HCT116 (cell line): ENCODE data around the gene PCCB.

Source experiments
- CTCF ChIP-seq, 3 experiments: fragments of 200-600 bp in 1 of 3; sonication (generic) in 1 of 3; IDR thresholded peaks in 2 of 3; conservative IDR thresholded peaks in 1 of 3; 2 replicates each; pipeline ENCODE4 v1.5.1; 2012 to 2017; ENCODE audit warnings: low read depth in 2 of 3, low read length in 2 of 3, antibody characterized with exemption in 1 of 3, borderline replicate concordance in 1 of 3, control low read depth in 1 of 3, mild to moderate bottlenecking in 1 of 3, mixed read lengths in 1 of 3, mixed run types in 1 of 3, moderate library complexity in 1 of 3; ENCODE audit not compliant: insufficient read depth in 1 of 3
- EZH2phosphoT487 ChIP-seq: fragments of 200-600 bp; IDR thresholded peaks from 2 replicates; pipeline ENCODE4 v1.6.1; 2018; ENCODE audit warnings: antibody characterized with exemption, borderline replicate concordance
- FOSL1 ChIP-seq: IDR thresholded peaks from 2 replicates; pipeline ENCODE4 v1.6.1; 2012; ENCODE audit warnings: low read depth
- POLR2A ChIP-seq: IDR thresholded peaks from 2 replicates; pipeline ENCODE4 v1.7.0; 2011; ENCODE audit warnings: borderline replicate concordance; ENCODE audit not compliant: insufficient read depth, insufficient read length; ENCODE audit errors: extremely low read depth
- POLR2AphosphoS5 ChIP-seq: IDR thresholded peaks from 2 replicates; pipeline ENCODE4 v1.6.1; 2011; ENCODE audit warnings: mild to moderate bottlenecking, low read depth, low read length, moderate library complexity
- RAD21 ChIP-seq: IDR thresholded peaks from 2 replicates; pipeline ENCODE4 v1.6.1; 2012; ENCODE audit warnings: low read depth, mild to moderate bottlenecking
- SP1 ChIP-seq: IDR thresholded peaks from 2 replicates; pipeline ENCODE4 v1.6.1; 2012; ENCODE audit warnings: low read depth
- TCF7L2 ChIP-seq: IDR thresholded peaks from 2 replicates; pipeline ENCODE4 v1.7.0; 2011; ENCODE audit warnings: borderline replicate concordance, inconsistent platforms; ENCODE audit not compliant: insufficient read depth, insufficient read length; ENCODE audit errors: extremely low read depth
- YY1 ChIP-seq: IDR thresholded peaks from 2 replicates; pipeline ENCODE4 v1.6.1; 2011; ENCODE audit warnings: low read length, low read depth, moderate library complexity, mild to moderate bottlenecking; ENCODE audit not compliant: insufficient replicate concordance; ENCODE audit errors: extremely low read depth
- ZNF274 ChIP-seq: fragments of 200-500 bp; sonication (Bioruptor generic); IDR thresholded peaks from 2 replicates; pipeline ENCODE4 v1.6.1; 2014; ENCODE audit warnings: mild to moderate bottlenecking, low read depth, low read length, inconsistent platforms
- TF ChIP-seq, protein P1 (sequence below): IDR thresholded peaks from 2 replicates; pipeline ENCODE4 v1.6.1; 2011; ENCODE audit warnings: mild to moderate bottlenecking, low read length, moderate library complexity; ENCODE audit not compliant: insufficient replicate concordance; ENCODE audit errors: extremely low read depth
- TF ChIP-seq, protein P2 (sequence below): IDR thresholded peaks from 2 replicates; pipeline ENCODE4 v1.6.1; 2012
- TF ChIP-seq, protein P3 (sequence below): IDR thresholded peaks from 2 replicates; pipeline ENCODE4 v1.6.1; 2012; ENCODE audit warnings: low read depth

GRCh38 chr3:136296960-136297359 is 46.8 kb downstream of the PCCB start:
- TF ChIP-seq CTCF (IDR thresholded peaks at IDR 0.05 in 2 of 3, conservative IDR thresholded peaks at IDR 0.05 in 1 of 3; ENCODE audit: borderline replicate concordance in 1 of 3, insufficient read depth in 1 of 3, low read depth in 2 of 3, low read length in 2 of 3) (no peak), POLR2A (no peak), ZNF274 (no peak), YY1 (no peak), POLR2AphosphoS5 (no peak), TCF7L2 (no peak), FOSL1 (no peak), RAD21 (no peak), EZH2phosphoT487 (no peak), SP1 (no peak)
- TF ChIP-seq, protein P1, sequence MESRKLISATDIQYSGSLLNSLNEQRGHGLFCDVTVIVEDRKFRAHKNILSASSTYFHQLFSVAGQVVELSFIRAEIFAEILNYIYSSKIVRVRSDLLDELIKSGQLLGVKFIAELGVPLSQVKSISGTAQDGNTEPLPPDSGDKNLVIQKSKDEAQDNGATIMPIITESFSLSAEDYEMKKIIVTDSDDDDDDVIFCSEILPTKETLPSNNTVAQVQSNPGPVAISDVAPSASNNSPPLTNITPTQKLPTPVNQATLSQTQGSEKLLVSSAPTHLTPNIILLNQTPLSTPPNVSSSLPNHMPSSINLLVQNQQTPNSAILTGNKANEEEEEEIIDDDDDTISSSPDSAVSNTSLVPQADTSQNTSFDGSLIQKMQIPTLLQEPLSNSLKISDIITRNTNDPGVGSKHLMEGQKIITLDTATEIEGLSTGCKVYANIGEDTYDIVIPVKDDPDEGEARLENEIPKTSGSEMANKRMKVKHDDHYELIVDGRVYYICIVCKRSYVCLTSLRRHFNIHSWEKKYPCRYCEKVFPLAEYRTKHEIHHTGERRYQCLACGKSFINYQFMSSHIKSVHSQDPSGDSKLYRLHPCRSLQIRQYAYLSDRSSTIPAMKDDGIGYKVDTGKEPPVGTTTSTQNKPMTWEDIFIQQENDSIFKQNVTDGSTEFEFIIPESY, result no peak
- TF ChIP-seq, protein P2, sequence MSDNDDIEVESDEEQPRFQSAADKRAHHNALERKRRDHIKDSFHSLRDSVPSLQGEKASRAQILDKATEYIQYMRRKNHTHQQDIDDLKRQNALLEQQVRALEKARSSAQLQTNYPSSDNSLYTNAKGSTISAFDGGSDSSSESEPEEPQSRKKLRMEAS, result no peak
- TF ChIP-seq, protein P3, sequence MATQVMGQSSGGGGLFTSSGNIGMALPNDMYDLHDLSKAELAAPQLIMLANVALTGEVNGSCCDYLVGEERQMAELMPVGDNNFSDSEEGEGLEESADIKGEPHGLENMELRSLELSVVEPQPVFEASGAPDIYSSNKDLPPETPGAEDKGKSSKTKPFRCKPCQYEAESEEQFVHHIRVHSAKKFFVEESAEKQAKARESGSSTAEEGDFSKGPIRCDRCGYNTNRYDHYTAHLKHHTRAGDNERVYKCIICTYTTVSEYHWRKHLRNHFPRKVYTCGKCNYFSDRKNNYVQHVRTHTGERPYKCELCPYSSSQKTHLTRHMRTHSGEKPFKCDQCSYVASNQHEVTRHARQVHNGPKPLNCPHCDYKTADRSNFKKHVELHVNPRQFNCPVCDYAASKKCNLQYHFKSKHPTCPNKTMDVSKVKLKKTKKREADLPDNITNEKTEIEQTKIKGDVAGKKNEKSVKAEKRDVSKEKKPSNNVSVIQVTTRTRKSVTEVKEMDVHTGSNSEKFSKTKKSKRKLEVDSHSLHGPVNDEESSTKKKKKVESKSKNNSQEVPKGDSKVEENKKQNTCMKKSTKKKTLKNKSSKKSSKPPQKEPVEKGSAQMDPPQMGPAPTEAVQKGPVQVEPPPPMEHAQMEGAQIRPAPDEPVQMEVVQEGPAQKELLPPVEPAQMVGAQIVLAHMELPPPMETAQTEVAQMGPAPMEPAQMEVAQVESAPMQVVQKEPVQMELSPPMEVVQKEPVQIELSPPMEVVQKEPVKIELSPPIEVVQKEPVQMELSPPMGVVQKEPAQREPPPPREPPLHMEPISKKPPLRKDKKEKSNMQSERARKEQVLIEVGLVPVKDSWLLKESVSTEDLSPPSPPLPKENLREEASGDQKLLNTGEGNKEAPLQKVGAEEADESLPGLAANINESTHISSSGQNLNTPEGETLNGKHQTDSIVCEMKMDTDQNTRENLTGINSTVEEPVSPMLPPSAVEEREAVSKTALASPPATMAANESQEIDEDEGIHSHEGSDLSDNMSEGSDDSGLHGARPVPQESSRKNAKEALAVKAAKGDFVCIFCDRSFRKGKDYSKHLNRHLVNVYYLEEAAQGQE, result no peak
